Sigmoid colon (tissue), 4 donors: ENCODE data around the gene SLC23A3.

Experiments
- CTCF ChIP-seq, 4 experiments: fragments of 450-650 bp in 3 of 4; fragments of 200-600 bp in 1 of 4; IDR thresholded peaks; one replicate each; pipeline ENCODE4 v1.5.1; 2016 to 2019; ENCODE audit warnings: antibody characterized with exemption in 4 of 4, mild to moderate bottlenecking in 3 of 4, moderate library complexity in 2 of 4
- EP300 ChIP-seq, 4 donors: sonication (generic); formaldehyde crosslinking; IDR thresholded peaks; one replicate each; pipeline ENCODE4 v1.6.1; 2017; ENCODE audit warnings: antibody characterized with exemption in 4 of 4
- POLR2A ChIP-seq, 2 donors: fragments of 450-650 bp; IDR thresholded peaks; one replicate each; pipeline ENCODE4 v1.6.1; 2016; ENCODE audit warnings: antibody characterized with exemption in 2 of 2, mild to moderate bottlenecking in 2 of 2, moderate library complexity in 2 of 2
- POLR2AphosphoS5 ChIP-seq, 4 donors: sonication (generic); formaldehyde crosslinking; IDR thresholded peaks; one replicate each; pipeline ENCODE4 v1.6.1; 2017; ENCODE audit warnings: antibody characterized with exemption in 4 of 4

DNA sequence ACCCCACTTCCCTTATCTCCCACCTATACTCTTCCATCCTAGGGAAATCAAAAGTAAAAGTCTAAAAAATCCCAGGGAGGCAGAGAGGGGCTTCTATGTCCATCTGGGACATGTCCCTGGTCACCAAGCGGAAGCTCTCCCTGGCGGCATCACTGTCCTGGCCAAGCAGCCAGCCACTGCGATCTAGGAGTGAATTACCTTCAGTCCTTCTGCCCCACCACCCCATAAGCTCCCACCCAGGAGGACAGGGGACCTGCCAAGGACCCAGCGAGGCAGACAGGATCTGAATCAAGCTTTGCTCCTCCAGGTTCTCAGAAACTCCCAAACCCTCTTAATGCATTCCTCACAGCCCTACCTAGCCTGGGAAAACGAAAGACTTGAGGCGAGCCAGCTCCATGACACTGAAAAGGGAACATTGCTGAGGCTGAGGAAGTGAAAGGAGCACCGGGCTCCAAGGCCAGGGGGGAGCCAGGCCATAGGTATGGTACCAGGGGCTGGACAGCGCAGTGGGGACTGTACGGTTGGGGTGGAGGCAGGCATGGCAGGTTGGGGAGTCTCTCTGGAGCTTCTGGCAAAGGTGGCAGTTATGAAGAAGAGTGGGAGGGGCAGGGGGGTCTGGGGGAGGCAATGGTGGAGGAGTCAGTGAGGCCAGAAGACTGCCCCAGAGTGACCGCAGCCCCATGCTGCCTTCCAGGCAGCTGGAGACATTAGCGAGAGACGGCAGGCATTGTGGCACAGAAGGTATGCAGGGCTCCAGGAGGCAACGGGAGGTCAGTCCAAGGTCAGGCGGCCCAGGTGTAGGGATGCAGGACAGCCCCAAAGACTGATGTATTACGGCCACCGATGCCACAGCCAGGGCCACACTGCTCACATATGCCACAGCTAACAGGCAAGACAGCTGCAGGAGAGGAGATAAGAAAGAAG is 2.7 kb upstream of the SLC23A3 start:
- no peak for TF ChIP-seq POLR2A (IDR thresholded peaks at IDR 0.05)
- TF ChIP-seq CTCF (IDR thresholded peaks at IDR 0.05) = no peak
- no peak for TF ChIP-seq POLR2AphosphoS5 (IDR thresholded peaks at IDR 0.05)
- TF ChIP-seq EP300 (IDR thresholded peaks at IDR 0.05) = no peak
